ENCODE measurements around the gene STK17A. TPM values are rescaled to one million over a fixed set of nuclear protein-coding genes. Genes with fewer than 3 reads are reported as not detected.

The STK17A gene
- total RNA-seq, 6 experiments from 2014 or later: 59.0 to 79.2 (median 62.8) TPM

DNA sequence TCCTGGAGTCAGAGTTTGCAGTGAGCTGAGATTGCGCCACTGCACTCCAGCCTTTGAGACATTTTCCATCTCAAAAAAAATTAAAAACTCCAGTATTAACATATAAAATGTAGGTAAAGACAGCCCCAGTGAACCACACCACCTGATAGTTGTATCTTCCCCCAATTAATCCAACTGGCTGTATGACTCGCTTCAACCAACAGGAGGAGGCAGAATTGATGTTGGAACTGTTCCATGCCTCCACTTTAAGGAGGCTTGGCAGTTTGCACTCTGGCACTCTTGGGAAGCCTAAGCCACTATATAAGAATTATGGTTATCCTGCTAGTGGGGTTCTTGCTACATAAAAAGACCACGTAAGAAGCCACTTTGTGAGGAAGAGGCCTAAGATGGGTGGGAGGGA lies 72.7 kb downstream of the STK17A start:
- TF ChIP-seq, protein P1, sequence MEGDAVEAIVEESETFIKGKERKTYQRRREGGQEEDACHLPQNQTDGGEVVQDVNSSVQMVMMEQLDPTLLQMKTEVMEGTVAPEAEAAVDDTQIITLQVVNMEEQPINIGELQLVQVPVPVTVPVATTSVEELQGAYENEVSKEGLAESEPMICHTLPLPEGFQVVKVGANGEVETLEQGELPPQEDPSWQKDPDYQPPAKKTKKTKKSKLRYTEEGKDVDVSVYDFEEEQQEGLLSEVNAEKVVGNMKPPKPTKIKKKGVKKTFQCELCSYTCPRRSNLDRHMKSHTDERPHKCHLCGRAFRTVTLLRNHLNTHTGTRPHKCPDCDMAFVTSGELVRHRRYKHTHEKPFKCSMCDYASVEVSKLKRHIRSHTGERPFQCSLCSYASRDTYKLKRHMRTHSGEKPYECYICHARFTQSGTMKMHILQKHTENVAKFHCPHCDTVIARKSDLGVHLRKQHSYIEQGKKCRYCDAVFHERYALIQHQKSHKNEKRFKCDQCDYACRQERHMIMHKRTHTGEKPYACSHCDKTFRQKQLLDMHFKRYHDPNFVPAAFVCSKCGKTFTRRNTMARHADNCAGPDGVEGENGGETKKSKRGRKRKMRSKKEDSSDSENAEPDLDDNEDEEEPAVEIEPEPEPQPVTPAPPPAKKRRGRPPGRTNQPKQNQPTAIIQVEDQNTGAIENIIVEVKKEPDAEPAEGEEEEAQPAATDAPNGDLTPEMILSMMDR (IDR thresholded peaks at IDR 0.05): no peak
- H3K27me3 Mint-ChIP-seq (ENCODE audit: insufficient read depth): no peaks in the 10 kb centered on the region; the same call in 1 of the 2 replicates
- H3K4me1 Mint-ChIP-seq (ENCODE audit: low read depth): peaks cover 82% of the 10 kb centered on the region
- no peaks in the 10 kb centered on the region for H3K9me3 Mint-ChIP-seq
- no peak for DNase-seq
- peaks cover 50% of the 10 kb centered on the region for H3K36me3 Mint-ChIP-seq (ENCODE audit: low read depth)
- no peak overlapping the region for H3K4me3 Mint-ChIP-seq
- no peak overlapping the region for H3K27ac Mint-ChIP-seq

DNA sequence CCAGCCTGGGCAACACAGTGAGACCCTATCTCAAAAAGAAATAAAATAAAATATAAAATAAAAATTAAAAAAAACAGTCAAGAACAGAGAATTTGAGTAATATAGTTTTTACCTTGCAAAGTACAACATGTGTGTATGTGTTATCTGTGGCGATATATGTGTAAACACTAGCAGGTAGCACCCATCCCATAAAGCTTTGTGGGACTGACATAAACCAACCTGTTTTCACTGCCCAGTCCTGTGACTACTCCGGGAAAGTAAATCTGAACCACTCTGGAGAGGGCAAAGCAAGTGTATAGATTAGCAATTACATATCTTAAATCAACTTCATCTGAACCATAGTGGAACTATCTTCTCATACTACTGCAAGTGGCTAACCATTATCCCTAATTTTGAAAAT lies 74.1 kb downstream of the STK17A start:
- no peak for DNase-seq
- Mint-ChIP-seq H3K4me1 (ENCODE audit: low read depth) (peaks cover 73% of the 10 kb centered on the region), H3K27ac (peak overlapping the region; percentile 62; the same call in 1 of the 2 replicates)

DNA sequence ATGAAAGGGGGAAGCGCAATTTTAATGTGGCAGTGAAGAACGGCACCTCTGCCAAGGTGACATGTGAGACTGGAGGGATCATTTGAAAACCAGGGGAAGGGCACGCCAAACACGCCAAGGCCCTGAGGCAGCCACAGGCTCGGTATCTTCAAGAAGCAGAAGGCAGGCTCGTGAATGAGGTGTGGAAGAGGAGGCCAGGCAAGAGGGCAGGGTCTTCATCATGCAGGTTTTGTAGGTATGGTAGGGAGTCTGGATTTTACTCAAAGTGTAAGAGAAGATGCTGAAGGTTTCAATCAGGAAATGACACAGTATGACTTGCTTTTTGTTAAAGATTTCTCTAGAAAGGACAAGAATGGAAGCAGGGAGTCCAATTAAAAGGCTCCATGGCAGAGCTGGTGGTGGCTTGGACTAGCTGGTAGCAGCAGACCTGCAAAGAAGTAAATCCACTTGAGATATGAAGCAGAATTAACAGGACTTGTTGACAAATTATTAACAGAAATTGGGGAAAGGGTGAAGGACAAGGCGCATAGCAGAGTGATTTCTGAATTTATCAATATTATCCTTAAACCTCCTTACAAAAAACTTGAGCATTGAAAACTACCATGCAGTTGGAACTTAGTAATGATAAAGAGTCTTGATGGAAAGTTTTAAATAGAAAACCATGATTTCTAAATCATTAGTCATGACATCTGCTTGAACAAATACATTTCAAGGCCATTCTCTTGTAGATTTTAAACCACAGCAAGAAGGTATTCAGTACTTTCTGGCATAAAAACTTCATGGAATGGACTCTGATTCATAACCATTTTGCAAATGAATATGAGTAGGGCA lies 76.0 kb downstream of the STK17A start:
- Mint-ChIP-seq H3K4me3 (peak overlapping the region; percentile 59), H3K4me1 (ENCODE audit: low read depth) (peaks cover 75% of the 10 kb centered on the region), H3K27ac (peak overlapping the region; percentile 97), H3K9me3 (no peaks in the 10 kb centered on the region), H3K36me3 (ENCODE audit: low read depth) (peaks cover 47% of the 10 kb centered on the region), H3K27me3 (ENCODE audit: insufficient read depth) (no peaks in the 10 kb centered on the region)
- TF ChIP-seq, protein P1 (IDR thresholded peaks at IDR 0.05): no peak
- DNase-seq: peak; percentile 90

More for the DNA sequence above, 74.1 kb downstream of the STK17A start:
- Mint-ChIP-seq H3K4me3 (no peak overlapping the region; the same call in 1 of the 2 replicates), H3K9me3 (no peaks in the 10 kb centered on the region), H3K36me3 (ENCODE audit: low read depth) (peaks cover 48% of the 10 kb centered on the region), H3K27me3 (ENCODE audit: insufficient read depth) (no peaks in the 10 kb centered on the region)
- TF ChIP-seq, protein P1 (IDR thresholded peaks at IDR 0.05): no peak

DNA sequence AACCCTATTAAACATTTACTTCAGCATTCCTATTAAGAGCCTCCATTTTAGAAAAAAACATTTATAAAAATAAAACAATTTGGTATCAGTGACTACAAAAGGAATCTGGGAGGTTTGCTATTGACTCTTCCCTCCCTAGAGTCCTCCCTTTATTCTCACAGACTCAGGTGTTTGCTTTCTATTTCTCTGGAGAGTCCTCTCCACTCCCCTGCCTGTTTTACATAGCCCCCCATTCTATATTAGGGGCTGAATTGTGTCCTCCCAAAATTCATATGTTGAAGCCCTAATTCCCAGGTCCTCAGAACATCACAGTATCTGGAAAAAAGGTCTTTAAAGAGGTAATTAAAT lies 76.6 kb downstream of the STK17A start:
- H3K4me3 Mint-ChIP-seq: peak overlapping the region; percentile 30
- H3K4me1 Mint-ChIP-seq (ENCODE audit: low read depth): peaks cover 73% of the 10 kb centered on the region
- TF ChIP-seq, protein P1 (IDR thresholded peaks at IDR 0.05): no peak
- peaks cover 42% of the 10 kb centered on the region for H3K36me3 Mint-ChIP-seq (ENCODE audit: low read depth)
- H3K9me3 Mint-ChIP-seq: no peaks in the 10 kb centered on the region
- no peak for DNase-seq
- H3K27me3 Mint-ChIP-seq (ENCODE audit: insufficient read depth): no peaks in the 10 kb centered on the region
- peak overlapping the region; percentile 97 for H3K27ac Mint-ChIP-seq

DNA sequence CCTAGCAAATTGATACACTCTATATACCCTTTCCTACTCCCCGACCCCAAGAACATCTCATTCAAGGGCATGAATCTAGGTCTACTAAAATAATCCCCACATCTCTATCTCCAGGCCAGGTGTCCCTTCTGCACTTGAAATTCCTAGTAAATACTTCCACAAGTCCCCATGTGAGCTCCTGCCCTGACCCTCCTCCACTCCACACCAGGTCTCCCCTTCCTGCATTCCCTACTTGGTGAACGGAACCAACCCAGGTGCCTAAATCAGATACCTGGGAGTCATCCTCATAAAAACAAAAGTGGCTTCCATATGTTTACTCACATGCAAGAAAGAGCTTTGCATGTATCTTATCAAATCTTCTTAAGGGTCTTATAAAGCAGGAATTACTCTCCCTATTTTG lies 77.2 kb downstream of the STK17A start:
- Mint-ChIP-seq H3K36me3 (ENCODE audit: low read depth) (peaks cover 43% of the 10 kb centered on the region), H3K9me3 (no peaks in the 10 kb centered on the region), H3K4me1 (ENCODE audit: low read depth) (peaks cover 76% of the 10 kb centered on the region), H3K4me3 (peak overlapping the region; percentile 30), H3K27me3 (ENCODE audit: insufficient read depth) (no peaks in the 10 kb centered on the region), H3K27ac (peak overlapping the region; percentile 97)
- DNase-seq: no peak
- TF ChIP-seq, protein P1 (IDR thresholded peaks at IDR 0.05): no peak

Measured in HFFc6 (cell line).